Stimulated activated effector memory CD8-positive, alpha-beta T cell treated with anti-CD3 and anti-CD28 coated beads, Interleukin-12 subunit alpha, Interleukin-12 subunit beta, amount 100 ng/mL, for 72 hours (primary cell): ENCODE data around the gene ATOSA.
A peak's percentile ranks its signal among the peaks of the same experiment; 100 is the strongest.

Experiments
- ATAC-seq: fragments of 150-1000 bp; cut with Tn5 transposase; 2 replicates; pipeline ENCODE4 v1.10.0; 2021
- DNase-seq, 2 donors: peaks; one replicate each; pipeline ENCODE4 v3.0.0; 2021 to 2022; ENCODE audit warnings: low spot score in 2 of 2
- H3K27ac Mint-ChIP-seq: one replicate; pipeline ENCODE4 v1.8.0; 2022; ENCODE audit warnings: mild to moderate bottlenecking, mixed read lengths
- H3K36me3 Mint-ChIP-seq: one replicate; pipeline ENCODE4 v1.8.0; 2022; ENCODE audit warnings: mild to moderate bottlenecking, mixed read lengths
- H3K4me1 Mint-ChIP-seq: one replicate; pipeline ENCODE4 v1.8.0; 2022; ENCODE audit warnings: mixed read lengths
- H3K4me3 Mint-ChIP-seq: one replicate; pipeline ENCODE4 v1.8.0; 2022; ENCODE audit warnings: mild to moderate bottlenecking, mixed read lengths
- H3K9me3 Mint-ChIP-seq: one replicate; pipeline ENCODE4 v1.8.0; 2022; ENCODE audit warnings: mixed read lengths

ATOSA gene

DNA sequence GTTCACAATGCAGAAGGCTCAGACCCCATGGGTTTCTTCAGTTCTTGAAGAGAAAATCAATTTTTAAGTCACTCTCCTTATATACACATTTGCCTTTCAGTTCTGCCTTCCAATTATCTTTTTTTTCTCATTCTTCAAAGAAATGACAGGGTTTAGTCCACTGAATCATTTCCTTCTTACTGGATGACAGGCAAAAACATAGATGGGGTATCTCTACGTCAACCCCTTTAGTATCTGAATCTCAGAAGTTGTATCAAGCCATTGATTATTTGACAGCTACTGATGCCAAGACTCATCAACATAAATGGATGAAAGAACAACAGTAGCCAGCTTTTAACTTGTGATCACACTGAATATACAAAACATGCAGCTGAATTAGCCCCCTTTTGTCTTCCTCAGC lies 6.5 kb downstream of the ATOSA start:
- Mint-ChIP-seq H3K27ac (peak overlapping the region; percentile 18), H3K4me3 (no peak overlapping the region), H3K9me3 (no peaks in the 10 kb centered on the region), H3K36me3 (peaks cover 84% of the 10 kb centered on the region), H3K4me1 (peaks cover 37% of the 10 kb centered on the region)
- DNase-seq (no peak), ATAC-seq (peak; percentile 70)

- H3K36me3 Mint-ChIP-seq = peaks cover 85% of the 10 kb centered on the region
- H3K4me3 Mint-ChIP-seq = no peak overlapping the region
- no peak overlapping the region for H3K27ac Mint-ChIP-seq
- DNase-seq = no peak
- no peaks in the 10 kb centered on the region for H3K9me3 Mint-ChIP-seq
- no peak for ATAC-seq
- H3K4me1 Mint-ChIP-seq = peaks cover 35% of the 10 kb centered on the region
Measured at GRCh38 chr15:52670087-52670486, 9.1 kb downstream of the ATOSA start.

DNA sequence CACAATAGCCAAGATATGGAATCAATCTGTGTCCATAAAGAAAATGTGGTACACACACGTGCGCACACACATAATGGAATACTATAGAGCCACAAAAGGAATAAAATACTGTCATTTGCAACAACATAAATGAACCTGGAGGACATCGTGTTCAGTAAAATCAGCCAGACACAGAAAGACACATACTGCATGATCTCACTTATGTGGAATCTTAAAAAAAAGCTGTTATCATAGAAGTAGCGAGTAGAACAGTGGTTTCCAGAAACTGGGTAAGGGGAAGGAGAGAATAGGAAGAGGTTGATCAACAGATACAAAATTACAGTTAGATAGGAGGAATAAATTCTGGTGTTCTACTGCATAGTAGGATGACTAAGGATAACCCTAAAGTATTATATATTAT lies 11.1 kb downstream of the ATOSA start:
- H3K27ac Mint-ChIP-seq = no peak overlapping the region
- H3K36me3 Mint-ChIP-seq = peaks cover 93% of the 10 kb centered on the region

DNA sequence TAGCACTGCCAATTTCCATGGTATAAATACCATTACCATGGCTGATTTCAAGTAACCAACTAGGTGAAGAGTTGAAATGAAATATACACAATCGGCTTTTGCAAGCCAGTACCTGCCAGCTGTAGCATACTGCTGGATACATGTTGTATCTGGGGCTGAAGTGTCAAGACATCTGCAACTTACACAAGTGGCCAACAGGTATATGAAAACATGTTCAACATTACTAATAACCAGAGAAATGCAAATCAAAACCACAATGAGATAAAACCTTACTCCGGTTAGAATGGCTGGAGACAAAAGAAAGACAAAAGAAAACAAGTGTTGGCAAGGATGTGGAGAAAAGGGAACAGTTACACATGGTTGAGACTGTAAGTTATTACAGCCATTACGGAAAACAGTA lies 11.6 kb downstream of the ATOSA start:
- Mint-ChIP-seq H3K4me3 (no peak overlapping the region), H3K4me1 (peaks cover 28% of the 10 kb centered on the region), H3K27ac (no peak overlapping the region), H3K9me3 (no peaks in the 10 kb centered on the region), H3K36me3 (peaks cover 93% of the 10 kb centered on the region)
- no peak for DNase-seq
- ATAC-seq = peak; percentile 32

More for the DNA sequence above, 11.1 kb downstream of the ATOSA start:
- Mint-ChIP-seq H3K4me3 (no peak overlapping the region), H3K4me1 (peaks cover 29% of the 10 kb centered on the region), H3K9me3 (no peaks in the 10 kb centered on the region)
- DNase-seq (no peak), ATAC-seq (no peak)

GRCh38 chr15:52663536-52664294 lies 15.5 kb downstream of the ATOSA start:
- ATAC-seq (no peak), DNase-seq (no peak)
- Mint-ChIP-seq H3K4me1 (peaks cover 42% of the 10 kb centered on the region), H3K27ac (no peak overlapping the region), H3K36me3 (peaks cover 90% of the 10 kb centered on the region), H3K9me3 (no peaks in the 10 kb centered on the region), H3K4me3 (no peak overlapping the region)

DNA sequence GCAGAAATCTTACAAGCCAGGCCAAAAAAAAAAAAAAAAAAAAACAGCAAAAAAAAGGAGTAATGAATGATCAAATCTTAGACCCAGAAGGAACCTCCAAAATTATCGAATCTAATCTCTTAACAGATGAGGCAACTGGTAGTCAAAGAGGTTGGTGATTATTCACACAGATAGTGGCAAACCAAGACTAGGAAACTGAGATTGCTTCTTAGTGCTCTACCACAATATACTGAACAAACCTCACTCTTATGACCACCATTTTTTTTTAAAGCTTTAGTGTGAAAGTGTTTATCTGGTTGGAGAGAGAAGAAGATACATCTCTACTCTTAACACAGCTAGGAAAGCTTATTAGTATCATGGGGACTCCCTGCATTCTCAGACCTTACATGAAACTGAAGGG lies 17.3 kb downstream of the ATOSA start:
- no peaks in the 10 kb centered on the region for H3K9me3 Mint-ChIP-seq
- ATAC-seq (peak; percentile 86), DNase-seq (no peak)
- H3K4me1 Mint-ChIP-seq = peaks cover 37% of the 10 kb centered on the region
- no peak overlapping the region for H3K4me3 Mint-ChIP-seq
- peaks cover 92% of the 10 kb centered on the region for H3K36me3 Mint-ChIP-seq
- H3K27ac Mint-ChIP-seq = peak overlapping the region; percentile 76

- Mint-ChIP-seq H3K36me3 (peaks cover 76% of the 10 kb centered on the region), H3K4me3 (no peak overlapping the region), H3K4me1 (peaks cover 37% of the 10 kb centered on the region), H3K9me3 (no peaks in the 10 kb centered on the region), H3K27ac (no peak overlapping the region)
- ATAC-seq (no peak), DNase-seq (no peak)
Measured at GRCh38 chr15:52660192-52660591, 19.0 kb downstream of the ATOSA start.

GRCh38 chr15:52658955-52659354 lies 20.2 kb downstream of the ATOSA start:
- ATAC-seq (peak; percentile 94), DNase-seq (peak; percentile 8 to 66)
- H3K4me1 Mint-ChIP-seq = peaks cover 37% of the 10 kb centered on the region
- H3K9me3 Mint-ChIP-seq = no peaks in the 10 kb centered on the region
- peak overlapping the region; percentile 29 for H3K27ac Mint-ChIP-seq
- peaks cover 76% of the 10 kb centered on the region for H3K36me3 Mint-ChIP-seq
- H3K4me3 Mint-ChIP-seq = peak overlapping the region; percentile 23

DNA sequence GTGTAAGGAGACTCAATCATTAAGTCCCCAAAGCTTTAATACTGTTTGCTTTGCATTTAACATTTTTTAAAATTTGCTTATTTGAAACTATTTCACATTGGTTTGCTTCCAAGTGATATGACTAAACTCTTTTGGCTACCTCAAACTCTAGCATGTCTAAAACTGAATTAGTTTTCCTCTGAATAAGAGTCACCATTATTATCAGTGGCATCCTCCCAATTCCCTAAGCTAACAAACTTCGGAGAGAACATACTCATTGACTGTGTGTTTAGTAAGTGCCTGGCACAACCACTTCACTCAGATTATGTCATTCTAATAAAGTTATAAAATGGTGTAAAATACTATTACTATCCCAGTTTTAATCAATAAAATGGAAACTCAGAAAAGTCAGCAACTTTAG lies 21.9 kb downstream of the ATOSA start:
- H3K27ac Mint-ChIP-seq = no peak overlapping the region
- no peaks in the 10 kb centered on the region for H3K9me3 Mint-ChIP-seq
- H3K4me3 Mint-ChIP-seq = no peak overlapping the region
- DNase-seq (no peak), ATAC-seq (no peak)
- H3K36me3 Mint-ChIP-seq = peaks cover 78% of the 10 kb centered on the region
- peaks cover 31% of the 10 kb centered on the region for H3K4me1 Mint-ChIP-seq

GRCh38 chr15:52656412-52656811 lies 22.8 kb downstream of the ATOSA start:
- Mint-ChIP-seq H3K36me3 (peaks cover 70% of the 10 kb centered on the region), H3K4me1 (peaks cover 29% of the 10 kb centered on the region), H3K4me3 (no peak overlapping the region), H3K9me3 (no peaks in the 10 kb centered on the region), H3K27ac (no peak overlapping the region)
- ATAC-seq (no peak), DNase-seq (no peak)

GRCh38 chr15:52653431-52653964 lies 25.7 kb downstream of the ATOSA start:
- H3K27ac Mint-ChIP-seq = no peak overlapping the region
- DNase-seq (no peak), ATAC-seq (peak; percentile 48)
- H3K36me3 Mint-ChIP-seq = peaks cover 53% of the 10 kb centered on the region
- H3K4me3 Mint-ChIP-seq = no peak overlapping the region
- H3K9me3 Mint-ChIP-seq = no peaks in the 10 kb centered on the region
- H3K4me1 Mint-ChIP-seq = peaks cover 13% of the 10 kb centered on the region

- DNase-seq = no peak
- peaks cover 9% of the 10 kb centered on the region for H3K4me1 Mint-ChIP-seq
- no peak for ATAC-seq
- no peak overlapping the region for H3K4me3 Mint-ChIP-seq
- no peaks in the 10 kb centered on the region for H3K9me3 Mint-ChIP-seq
- H3K27ac Mint-ChIP-seq = no peak overlapping the region
- peaks cover 47% of the 10 kb centered on the region for H3K36me3 Mint-ChIP-seq
Measured at GRCh38 chr15:52652984-52653383, 26.2 kb downstream of the ATOSA start.

DNA sequence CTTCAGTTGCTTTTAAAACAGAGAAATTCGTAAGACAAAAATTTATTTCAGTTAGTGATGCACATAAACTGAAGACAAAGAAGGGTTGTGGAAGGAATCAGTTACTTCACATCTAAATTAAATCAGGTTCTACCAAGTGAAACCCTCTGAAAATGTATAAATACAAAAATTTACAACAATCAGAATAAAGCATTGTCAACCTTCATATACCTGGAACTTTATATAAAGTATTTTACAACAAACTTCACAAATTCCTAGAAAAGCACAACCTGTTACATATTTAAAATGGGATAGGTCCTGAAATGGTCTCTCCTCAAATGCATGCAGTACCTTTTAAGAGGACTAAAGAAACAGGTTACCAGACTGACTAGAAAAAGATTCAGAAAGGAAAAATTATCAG lies 26.9 kb downstream of the ATOSA start:
- Mint-ChIP-seq H3K9me3 (no peaks in the 10 kb centered on the region), H3K4me3 (peak overlapping the region; percentile 62), H3K27ac (peak overlapping the region; percentile 78), H3K4me1 (peaks cover 9% of the 10 kb centered on the region), H3K36me3 (peaks cover 41% of the 10 kb centered on the region)
- no peak for ATAC-seq
- no peak for DNase-seq

DNA sequence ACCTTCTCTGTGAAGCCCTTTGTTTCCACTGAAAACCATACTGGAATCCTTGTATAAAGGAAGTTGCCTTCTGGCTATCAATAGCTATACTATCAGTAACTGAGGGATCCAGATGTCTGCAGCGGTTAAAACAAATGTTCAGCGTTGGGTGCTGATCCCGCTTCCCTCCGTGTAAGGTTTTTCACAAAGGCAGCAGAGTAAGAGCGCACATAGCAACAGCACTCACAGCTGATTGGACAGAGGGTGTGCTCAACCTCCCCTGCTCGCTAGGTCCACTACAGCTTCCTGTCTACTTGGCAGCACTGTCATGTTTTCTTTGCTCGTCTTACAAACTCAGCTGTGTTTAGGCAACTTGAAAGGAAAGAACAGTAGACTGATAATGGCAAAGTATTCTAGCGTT lies 27.3 kb downstream of the ATOSA start:
- H3K4me3 Mint-ChIP-seq = peak overlapping the region; percentile 62
- ATAC-seq (peak; percentile 100), DNase-seq (peak in 1 of 2 donors; percentile 7)
- peaks cover 9% of the 10 kb centered on the region for H3K4me1 Mint-ChIP-seq
- no peaks in the 10 kb centered on the region for H3K9me3 Mint-ChIP-seq
- H3K27ac Mint-ChIP-seq = peak overlapping the region; percentile 78
- peaks cover 37% of the 10 kb centered on the region for H3K36me3 Mint-ChIP-seq

GRCh38 chr15:52651114-52651513 lies 28.1 kb downstream of the ATOSA start:
- Mint-ChIP-seq H3K4me3 (peak overlapping the region; percentile 62), H3K27ac (no peak overlapping the region), H3K4me1 (peaks cover 9% of the 10 kb centered on the region)

GRCh38 chr15:52649686-52650085 lies 29.5 kb downstream of the ATOSA start:
- no peaks in the 10 kb centered on the region for H3K9me3 Mint-ChIP-seq
- H3K4me3 Mint-ChIP-seq = no peak overlapping the region
- H3K4me1 Mint-ChIP-seq = peaks cover 9% of the 10 kb centered on the region
- no peak for DNase-seq
- peaks cover 31% of the 10 kb centered on the region for H3K36me3 Mint-ChIP-seq
- ATAC-seq = no peak
- H3K27ac Mint-ChIP-seq = no peak overlapping the region

More at GRCh38 chr15:52651114-52651513, 28.1 kb downstream of the ATOSA start:
- no peak for DNase-seq
- ATAC-seq = no peak
- H3K36me3 Mint-ChIP-seq = peaks cover 37% of the 10 kb centered on the region
- no peaks in the 10 kb centered on the region for H3K9me3 Mint-ChIP-seq
